IMR-90 (cell line): ENCODE data around the gene LANCL3. TPM values are rescaled to one million over a fixed set of nuclear protein-coding genes. Genes with fewer than 3 reads are reported as not detected.

Source experiments
- ATAC-seq: fragments of 200-7000 bp; cut with Tn5 transposase; 2 replicates; pipeline ENCODE4 v1.9.1; 2020; ENCODE audit warnings: low read depth, mild to moderate bottlenecking, moderate library complexity
- BruUV-seq: library from RNA; stranded (reverse); fragments of 400-500 nt; replicated peaks from 2 replicates; lab custom pipeline; 2021; lab: Mats Ljungman, UMichigan
- CTCF ChIA-PET: fragments of 300-600 bp; formaldehyde crosslinking; extraction: SDS; loops from one replicate; lab custom pipeline; 2021; ENCODE audit warnings: antibody characterized with exemption; lab: Yijun Ruan, JAX
- POLR2A ChIA-PET: fragments of 300-600 bp; sonication (Branson Sonifier 250); formaldehyde crosslinking; loops from one replicate; lab custom pipeline; 2022; ENCODE audit warnings: antibody characterized with exemption; ENCODE audit not compliant: unreplicated experiment; lab: Charles Lee
- DNase-seq: peaks from one replicate; pipeline ENCODE4 v3.0.0; 2013
- H2AFZ ChIP-seq: replicated peaks from 2 replicates; pipeline ENCODE3; 2013; ENCODE audit warnings: low read length, mild to moderate bottlenecking; ENCODE audit not compliant: poor library complexity
- H2AK5ac ChIP-seq: 2 replicates; pipeline ENCODE4 v1.6.1; 2013; ENCODE audit warnings: low read depth, low read length, inconsistent platforms
- H2AK9ac ChIP-seq: replicated peaks from 2 replicates; pipeline ENCODE3; 2013; ENCODE audit warnings: mild to moderate bottlenecking, low read depth, low read length, moderate library complexity; ENCODE audit not compliant: poor library complexity
- H2BK120ac ChIP-seq: 2 replicates; pipeline ENCODE4 v1.6.1; 2013; ENCODE audit warnings: low read depth, low read length, inconsistent platforms
- H2BK15ac ChIP-seq: 3 replicates; pipeline ENCODE4 v1.6.1; 2013; ENCODE audit warnings: low read depth, low read length, inconsistent platforms
- H2BK20ac ChIP-seq: 2 replicates; pipeline ENCODE4 v1.6.1; 2013; ENCODE audit warnings: low read depth, mild to moderate bottlenecking, inconsistent platforms, low read length, moderate library complexity
- H2BK5ac ChIP-seq: 2 replicates; pipeline ENCODE4 v1.6.1; 2013; ENCODE audit warnings: mild to moderate bottlenecking, low read depth, low read length, inconsistent platforms; ENCODE audit not compliant: poor library complexity, severe bottlenecking
- H3K14ac ChIP-seq: replicated peaks from 2 replicates; pipeline ENCODE4 v1.6.1; 2013; ENCODE audit warnings: low read depth, low read length, inconsistent platforms
- H3K18ac ChIP-seq: 2 replicates; pipeline ENCODE4 v1.6.1; 2013; ENCODE audit warnings: low read depth, low read length, control low read depth
- H3K23ac ChIP-seq: 2 replicates; pipeline ENCODE4 v1.6.1; 2013; ENCODE audit warnings: low read depth, low read length, inconsistent platforms
- H3K27ac ChIP-seq: 2 replicates; pipeline ENCODE4 v1.5.1; 2013; ENCODE audit warnings: mild to moderate bottlenecking, control low read depth, low read length; ENCODE audit not compliant: insufficient read depth
- H3K27me3 ChIP-seq: 2 replicates; pipeline ENCODE4 v1.6.1; 2013; ENCODE audit warnings: low read length; ENCODE audit not compliant: control insufficient read depth, insufficient read depth
- H3K36me3 ChIP-seq: 2 replicates; pipeline ENCODE4 v1.6.1; 2013; ENCODE audit warnings: low read length, mixed read lengths; ENCODE audit not compliant: control insufficient read depth, insufficient read depth
- H3K4ac ChIP-seq: 2 replicates; pipeline ENCODE4 v1.6.1; 2013; ENCODE audit warnings: low read depth, low read length, inconsistent platforms
- H3K4me1 ChIP-seq: 2 replicates; pipeline ENCODE4 v1.6.1; 2013; ENCODE audit warnings: low read length, mixed read lengths; ENCODE audit not compliant: control insufficient read depth, insufficient read depth
- H3K4me2 ChIP-seq: 2 replicates; pipeline ENCODE4 v1.6.1; 2013; ENCODE audit warnings: low read depth, mild to moderate bottlenecking, control low read depth, low read length, moderate library complexity
- H3K4me3 ChIP-seq: 2 replicates; pipeline ENCODE4 v1.5.1; 2013; ENCODE audit warnings: low read depth, mild to moderate bottlenecking, control low read depth, low read length, moderate library complexity; ENCODE audit not compliant: insufficient read depth
- H3K56ac ChIP-seq: 2 replicates; pipeline ENCODE4 v1.6.1; 2013; ENCODE audit warnings: low read length, inconsistent platforms; ENCODE audit not compliant: insufficient read depth; ENCODE audit errors: extremely low read depth
- H3K79me1 ChIP-seq, 2 experiments: 2 replicates each; pipeline ENCODE4 v1.6.1; 2013; ENCODE audit warnings: low read length in 2 of 2, inconsistent platforms in 1 of 2, low read depth in 1 of 2
- H3K9ac ChIP-seq: 2 replicates; pipeline ENCODE4 v1.6.1; 2013; ENCODE audit warnings: low read depth, low read length, control low read depth
- H3K9me1 ChIP-seq: 2 replicates; pipeline ENCODE4 v1.6.1; 2013; ENCODE audit warnings: low read length, inconsistent platforms; ENCODE audit not compliant: insufficient read depth
- H3K9me3 ChIP-seq: 2 replicates; pipeline ENCODE4 v1.6.1; 2013; ENCODE audit warnings: low read length; ENCODE audit not compliant: control insufficient read depth, insufficient read depth
- H4K20me1 ChIP-seq: 2 replicates; pipeline ENCODE4 v1.6.1; 2013; ENCODE audit warnings: low read length, inconsistent platforms; ENCODE audit not compliant: insufficient read depth
- H4K5ac ChIP-seq: 2 replicates; pipeline ENCODE4 v1.6.1; 2013; ENCODE audit warnings: mild to moderate bottlenecking, low read depth, low read length, control low read depth
- H4K8ac ChIP-seq, 2 experiments: 2 replicates each; pipeline ENCODE4 v1.6.1; 2013; ENCODE audit warnings: low read depth in 2 of 2, low read length in 2 of 2, control low read depth in 1 of 2, inconsistent platforms in 1 of 2
- H4K91ac ChIP-seq: 2 replicates; pipeline ENCODE4 v1.6.1; 2013; ENCODE audit warnings: low read depth, low read length, inconsistent platforms; ENCODE audit not compliant: insufficient read depth
- BHLHE40 ChIP-seq: fragments of 150-350 bp; IDR thresholded peaks from 2 replicates; pipeline ENCODE4 v1.6.1; 2016; ENCODE audit warnings: mild to moderate bottlenecking, low read depth, low read length
- CEBPB ChIP-seq: IDR thresholded peaks from 2 replicates; pipeline ENCODE4 v1.6.1; 2012; ENCODE audit warnings: low read depth, low read length, improper control_type of control experiment
- CHD1 ChIP-seq: IDR thresholded peaks from 2 replicates; pipeline ENCODE4 v1.6.1; 2012; ENCODE audit warnings: low read depth, low read length, improper control_type of control experiment
- CTCF ChIP-seq: conservative IDR thresholded peaks from 2 replicates; pipeline ENCODE4 v1.5.1; 2012; ENCODE audit warnings: mild to moderate bottlenecking, low read depth, low read length, improper control_type of control experiment
- ELK1 ChIP-seq: fragments of 150-350 bp; IDR thresholded peaks from 2 replicates; pipeline ENCODE4 v1.6.1; 2016; ENCODE audit warnings: low read depth, mild to moderate bottlenecking, low read length, moderate library complexity, borderline replicate concordance
- FOS ChIP-seq: fragments of 150-350 bp; IDR thresholded peaks from 2 replicates; pipeline ENCODE4 v1.6.1; 2016; ENCODE audit warnings: low read depth, low read length
- MAFK ChIP-seq: IDR thresholded peaks from 2 replicates; pipeline ENCODE4 v1.6.1; 2012; ENCODE audit warnings: low read depth, low read length, improper control_type of control experiment
- MAZ ChIP-seq: IDR thresholded peaks from 2 replicates; pipeline ENCODE4 v1.6.1; 2012; ENCODE audit warnings: low read depth, mild to moderate bottlenecking, low read length, improper control_type of control experiment, moderate library complexity, borderline replicate concordance
- MXI1 ChIP-seq: IDR thresholded peaks from 2 replicates; pipeline ENCODE4 v1.6.1; 2012; ENCODE audit warnings: low read depth, mild to moderate bottlenecking, low read length, moderate library complexity, borderline replicate concordance
- NFE2L2 ChIP-seq: fragments of 150-350 bp; IDR thresholded peaks from 2 replicates; pipeline ENCODE4 v1.6.1; 2016; ENCODE audit warnings: low read depth, mild to moderate bottlenecking, low read length
- POLR2A ChIP-seq: IDR thresholded peaks from 2 replicates; pipeline ENCODE4 v1.6.1; 2012; ENCODE audit warnings: mild to moderate bottlenecking, low read depth, low read length
- RAD21 ChIP-seq: IDR thresholded peaks from 2 replicates; pipeline ENCODE4 v1.6.1; 2012; ENCODE audit warnings: low read length, improper control_type of control experiment
- RCOR1 ChIP-seq: IDR thresholded peaks from 2 replicates; pipeline ENCODE4 v1.6.1; 2012; ENCODE audit warnings: mild to moderate bottlenecking, low read length, improper control_type of control experiment; ENCODE audit not compliant: insufficient replicate concordance
- RFX5 ChIP-seq: IDR thresholded peaks from 2 replicates; pipeline ENCODE4 v1.8.0; 2012; ENCODE audit warnings: low read depth, mild to moderate bottlenecking, low read length, moderate library complexity
- SMC3 ChIP-seq: fragments of 150-350 bp; IDR thresholded peaks from 2 replicates; pipeline ENCODE4 v1.6.1; 2016; ENCODE audit warnings: low read depth, mild to moderate bottlenecking, antibody characterized with exemption, low read length, moderate library complexity
- USF2 ChIP-seq: fragments of 150-350 bp; IDR thresholded peaks from 2 replicates; pipeline ENCODE4 v1.6.1; 2017; ENCODE audit warnings: mild to moderate bottlenecking, antibody characterized with exemption, low read length, low read depth
- WGBS, 2 experiments: methylation state at CpG; one replicate each; pipeline versions ENCODE4 v1.1.5 to v1.1.7; 2013; ENCODE audit warnings: missing lambda C conversion rate in 2 of 2; ENCODE audit not compliant: insufficient read length in 1 of 2; ENCODE audit errors: extremely low coverage in 2 of 2; 5-methylcytosine and 5-hydroxymethylcytosine counted together
- dilution Hi-C: fragments of 300-500 bp; cut with HindIII; formaldehyde crosslinking; loops from one replicate; pipeline ENCODE4 v1.14.3; 2018; ENCODE audit warnings: low sequenced_read_pairs; ENCODE audit not compliant: unreplicated experiment
- in situ Hi-C: fragments of 300-500 bp; cut with MboI; formaldehyde crosslinking; loops from 3 replicates; pipeline ENCODE4 v1.14.3; 2019; ENCODE audit warnings: low sequenced_read_pairs, inconsistent platforms, mixed read lengths
- intact Hi-C: fragments of 100-400 bp; cut with micrococcal nuclease; formaldehyde crosslinking; loops from 2 replicates; pipeline ENCODE4 v1.10.0; 2022
- polyA plus RNA-seq, 3 experiments: library from polyadenylated mRNA; depleted of rRNA; stranded (reverse); fragments of >200 nt; gene quantifications; 2 replicates each; pipeline ENCODE4 v1.2.3, GENCODE V29; 2012; ENCODE audit warnings: low replicate concordance in 1 of 3
- total RNA-seq: library from RNA; depleted of rRNA; stranded (reverse); fragments of >200 nt; gene quantifications from 2 replicates; pipeline ENCODE4 v1.2.3, GENCODE V29; 2012

LANCL3 gene
- total and polyA plus RNA-seq, 2 of the 4 experiments (the other 2 are of a cell fraction): not detected

- H2BK120ac ChIP-seq: no peak overlapping the region
- intact Hi-C loops (no loop called here), dilution Hi-C loops (no loop called here), in situ Hi-C loops (no loop called here)
- H2BK15ac ChIP-seq: no peak overlapping the region
- no peaks in the 10 kb centered on the region for H3K79me1 ChIP-seq
- H3K9ac ChIP-seq: no peak overlapping the region
- no TSS peak for BruUV-seq
- H3K4me3 ChIP-seq: no peak overlapping the region
- no peak overlapping the region for H3K14ac ChIP-seq
- ChIA-PET CTCF (no interaction called here), POLR2A (no interaction called here)
- H3K4ac ChIP-seq: no peak overlapping the region
- H3K18ac ChIP-seq: no peak overlapping the region
- no peak overlapping the region for H3K4me2 ChIP-seq
- H4K91ac ChIP-seq: no peak overlapping the region
- H2AK5ac ChIP-seq: no peak overlapping the region
- no peaks in the 10 kb centered on the region for H4K20me1 ChIP-seq
- H3K36me3 ChIP-seq: no peaks in the 10 kb centered on the region
- no peak for DNase-seq
- H3K9me1 ChIP-seq: no peaks in the 10 kb centered on the region
- no peaks in the 10 kb centered on the region for H3K4me1 ChIP-seq
- no peak overlapping the region for H2BK5ac ChIP-seq
- no peak overlapping the region for H2BK20ac ChIP-seq
- H4K8ac ChIP-seq: no peak overlapping the region
- H4K5ac ChIP-seq: no peak overlapping the region
- H3K23ac ChIP-seq: no peak overlapping the region
- ATAC-seq: no peak
- H3K27ac ChIP-seq: no peak overlapping the region
- H3K56ac ChIP-seq: no peak overlapping the region
- TF ChIP-seq CEBPB: no peak
- TF ChIP-seq POLR2A: no peak
- TF ChIP-seq SMC3: no peak
- TF ChIP-seq MAZ: no peak
- TF ChIP-seq MAFK: no peak
- TF ChIP-seq ELK1: no peak
- TF ChIP-seq RAD21: no peak
- TF ChIP-seq FOS: no peak
- no peak for TF ChIP-seq NFE2L2
- no peak for TF ChIP-seq BHLHE40
- TF ChIP-seq MXI1: no peak
- no peak for TF ChIP-seq RCOR1
- no peak for TF ChIP-seq CHD1
- no peak for TF ChIP-seq RFX5
- TF ChIP-seq CTCF: no peak
- no peak for TF ChIP-seq USF2
- no peak overlapping the region for H2AK9ac ChIP-seq
- peaks cover 4% of the 10 kb centered on the region for H3K27me3 ChIP-seq
- no peak overlapping the region for H2AFZ ChIP-seq
- WGBS, 2 experiments: 17% methylated on average over 1 of the region's 1 CpG; no CpG with 5 or more reads in 1 of the 2 experiments
- no peaks in the 10 kb centered on the region for H3K9me3 ChIP-seq
These were observed 32.5 kb downstream of the LANCL3 start for GRCh38 chrX:37603938-37604409.
